Measurements from ENCODE around the gene EPSTI1.
"Not testable (repeated sequence)": the region's sequence is repeated elsewhere in the genome, so short reads cannot be mapped to it uniquely, and the experiment has no call there.

Gene EPSTI1

DNA sequence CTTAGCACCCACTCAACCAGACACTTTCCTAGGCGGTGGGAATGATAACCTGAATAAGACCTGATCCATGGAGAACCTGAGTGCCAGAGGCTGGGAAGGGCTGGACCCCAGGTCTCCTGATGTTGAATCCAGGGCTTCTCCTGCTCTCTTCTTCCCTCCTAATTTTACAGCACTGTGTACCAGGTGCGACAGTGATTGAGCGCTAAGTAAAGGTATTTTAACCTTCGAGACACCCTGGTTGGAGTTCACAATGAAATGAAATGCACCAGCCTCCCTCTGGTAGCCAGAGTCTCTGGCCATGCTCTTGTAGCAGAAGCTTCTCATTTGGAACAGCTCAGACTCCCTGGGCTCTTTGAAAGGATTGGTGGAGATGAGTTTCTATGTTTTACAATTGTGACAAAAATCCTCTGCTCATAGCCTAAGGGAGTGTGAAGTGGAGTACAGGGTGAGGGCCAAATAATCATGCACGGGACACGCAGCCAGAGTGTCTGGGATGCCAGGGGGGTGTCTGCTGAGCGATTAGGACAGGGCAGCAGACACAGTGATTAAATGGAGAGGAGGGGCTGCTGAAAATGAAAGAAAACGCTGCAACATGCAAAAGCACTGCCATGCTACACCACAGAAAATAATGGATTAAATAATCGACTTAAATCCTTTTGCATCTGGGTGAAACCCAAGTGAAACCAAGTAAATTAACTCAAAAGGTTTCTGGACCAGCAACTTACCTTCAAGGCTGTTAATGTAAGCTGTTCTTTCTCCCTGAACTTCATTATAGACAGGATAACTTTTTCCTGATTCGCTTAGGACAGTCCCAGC, 126.9 kb downstream of the EPSTI1 start:
- FAIRE-seq (no peak), DNase-seq (ENCODE audit: extremely low spot score, insufficient read length, low read depth) (no peak)

DNA sequence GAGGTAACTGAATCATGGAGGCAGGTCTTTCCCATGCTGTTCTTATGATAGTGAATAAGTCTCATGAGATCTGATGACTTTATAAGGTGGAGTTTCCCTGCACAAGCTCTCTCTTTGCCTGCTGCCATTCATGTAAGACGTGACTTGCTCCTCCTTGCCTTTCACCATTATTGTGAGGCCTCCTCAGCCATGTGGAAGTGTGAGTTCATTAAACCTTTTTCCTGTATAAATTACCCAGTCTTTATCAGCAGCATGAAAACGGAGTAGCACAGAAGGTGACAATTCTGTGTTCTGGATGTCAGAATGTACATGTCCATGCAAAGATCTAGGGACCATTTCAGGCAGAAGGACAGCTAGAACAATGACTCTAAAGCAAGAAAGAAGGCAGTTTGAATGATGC, 129.7 kb downstream of the EPSTI1 start:
- DNase-seq (ENCODE audit: extremely low spot score, insufficient read length, low read depth); FAIRE-seq: not testable (repeated sequence)

DNA sequence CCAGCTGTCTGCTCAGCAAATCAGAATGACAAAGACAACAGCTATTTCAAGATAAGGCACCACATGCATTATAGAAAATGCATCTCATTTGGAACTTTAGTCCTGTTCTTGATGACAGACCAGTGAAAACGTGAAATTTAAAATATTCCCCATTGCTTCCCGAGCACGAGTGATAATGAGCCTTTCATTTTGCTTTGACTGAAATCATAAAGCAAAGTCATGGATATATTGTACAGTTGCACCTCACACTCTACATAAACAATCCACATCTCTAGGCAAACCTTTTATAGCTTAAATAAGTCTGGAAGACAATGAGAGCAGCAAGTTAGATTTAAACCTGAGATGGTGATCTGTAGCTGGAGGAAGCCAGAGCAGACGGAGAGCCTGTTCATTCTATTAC, 131.6 kb downstream of the EPSTI1 start:
- FAIRE-seq (no peak), DNase-seq (ENCODE audit: extremely low spot score, insufficient read length, low read depth) (no peak)

DNA sequence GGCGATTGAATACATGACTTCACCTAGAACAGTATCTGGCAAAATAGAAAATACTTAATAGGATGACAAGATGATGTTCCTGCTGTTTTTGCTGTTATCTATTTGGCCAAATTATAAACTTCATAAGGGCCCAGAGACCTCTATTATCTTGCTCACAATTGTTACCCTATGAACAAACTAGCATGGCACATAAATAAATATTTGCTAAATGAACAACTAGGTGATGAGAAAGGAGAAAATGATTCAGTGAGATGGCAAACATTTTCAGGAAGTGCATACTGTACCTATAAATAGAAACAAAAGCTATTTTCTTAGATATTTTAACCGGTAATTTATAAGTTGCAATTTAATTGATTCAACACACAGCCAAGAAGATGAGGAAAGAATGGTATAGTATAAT, 132.3 kb downstream of the EPSTI1 start:
- FAIRE-seq (no peak), DNase-seq (ENCODE audit: extremely low spot score, insufficient read length, low read depth) (no peak)

DNA sequence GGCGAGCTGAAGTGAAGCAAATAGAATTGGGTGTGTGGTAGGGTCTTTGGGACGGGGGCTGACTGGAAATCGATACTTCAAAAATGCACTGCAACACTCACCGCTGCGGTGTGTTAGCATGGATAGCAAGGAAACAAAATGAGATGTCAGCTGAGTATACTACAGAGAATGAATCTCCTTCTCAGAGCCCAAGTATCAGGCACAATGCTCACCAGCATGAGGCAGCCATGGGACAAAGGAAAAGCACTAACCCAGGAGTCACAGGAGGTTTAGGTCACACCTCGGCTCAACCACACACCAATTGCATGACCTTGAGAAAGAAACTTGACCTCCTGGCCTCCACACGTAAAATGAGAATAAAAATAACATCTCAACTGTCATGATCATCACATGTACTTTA, 136.6 kb downstream of the EPSTI1 start:
- FAIRE-seq (no peak), DNase-seq (ENCODE audit: extremely low spot score, insufficient read length, low read depth) (no peak)

DNA sequence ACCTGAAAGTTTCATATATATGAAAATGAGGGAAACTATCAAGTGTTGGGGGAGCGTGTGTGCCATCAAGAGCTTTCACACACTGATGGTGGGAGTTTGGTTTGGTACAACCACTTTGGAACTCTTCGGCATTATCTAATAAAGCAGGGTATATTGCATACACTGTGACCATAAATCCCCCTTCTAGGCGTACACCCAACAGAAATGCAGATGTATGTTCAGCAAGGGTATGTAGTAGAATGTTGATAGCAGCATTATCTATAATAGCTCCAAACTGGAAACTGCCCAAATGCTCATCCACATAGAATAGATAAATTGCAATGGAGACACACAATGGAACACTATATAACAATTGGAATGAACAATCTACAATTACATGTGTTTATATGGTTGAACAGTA, 139.9 kb downstream of the EPSTI1 start:
- DNase-seq (ENCODE audit: extremely low spot score, insufficient read length, low read depth), result no peak
- FAIRE-seq, result no peak

DNA sequence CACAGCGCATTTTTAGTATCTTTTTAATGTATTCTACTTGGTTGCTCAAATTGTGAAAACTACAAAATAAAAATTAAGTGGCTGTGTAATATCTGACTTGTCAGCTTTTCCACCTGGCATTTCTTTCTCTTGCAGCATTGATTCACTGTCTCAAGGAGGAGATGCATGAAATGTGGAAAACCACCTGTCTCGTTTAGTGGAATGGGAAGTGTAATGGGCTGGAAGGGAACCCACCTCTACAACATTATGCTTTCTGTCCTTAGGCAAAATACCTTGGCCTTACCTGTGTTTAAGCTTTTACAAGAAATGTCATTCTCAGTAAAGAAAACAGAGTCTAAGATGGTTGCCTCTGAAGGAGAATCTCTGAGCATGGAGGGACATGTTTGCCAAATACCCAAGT, 142.8 kb downstream of the EPSTI1 start:
- no peak for FAIRE-seq
- DNase-seq (ENCODE audit: extremely low spot score, insufficient read length, low read depth), result no peak

DNA sequence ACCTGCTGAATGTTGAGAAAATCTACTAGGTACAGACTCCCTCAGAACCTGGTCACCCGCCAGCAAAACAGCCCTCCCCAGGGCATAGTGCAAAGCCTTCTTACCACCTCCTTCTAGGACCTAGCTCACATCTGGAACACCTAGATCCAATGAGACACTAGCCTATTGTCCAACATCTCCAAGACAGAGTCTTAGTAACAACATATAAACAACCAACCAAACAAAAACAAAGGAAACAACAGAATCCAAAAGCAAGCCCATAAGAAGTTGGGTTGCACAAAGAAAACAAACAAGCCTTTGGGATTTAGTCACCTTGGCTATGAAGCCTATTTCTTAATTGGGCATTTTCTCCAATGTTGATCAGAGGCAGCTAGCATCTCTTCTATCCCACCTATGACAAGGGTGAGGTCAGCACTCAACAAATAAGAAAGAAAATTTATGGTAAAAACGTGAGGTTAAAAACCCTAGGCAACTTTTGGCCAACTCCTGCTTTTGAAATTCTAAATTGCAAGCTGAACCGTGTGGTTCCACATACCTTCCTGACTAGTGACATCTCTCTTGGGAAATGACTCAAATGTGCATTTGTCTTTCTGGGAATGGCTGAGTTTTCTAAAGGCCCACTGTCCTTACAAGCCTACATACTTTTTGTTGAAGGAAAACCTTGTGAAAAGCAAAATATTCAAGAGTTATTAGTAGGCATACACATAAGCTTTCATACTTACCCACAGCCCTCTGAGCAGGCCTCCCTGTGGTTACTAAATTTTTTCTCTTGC, 144.0 kb downstream of the EPSTI1 start:
- no peak for FAIRE-seq
- no peak for DNase-seq (ENCODE audit: extremely low spot score, insufficient read length, low read depth)

DNA sequence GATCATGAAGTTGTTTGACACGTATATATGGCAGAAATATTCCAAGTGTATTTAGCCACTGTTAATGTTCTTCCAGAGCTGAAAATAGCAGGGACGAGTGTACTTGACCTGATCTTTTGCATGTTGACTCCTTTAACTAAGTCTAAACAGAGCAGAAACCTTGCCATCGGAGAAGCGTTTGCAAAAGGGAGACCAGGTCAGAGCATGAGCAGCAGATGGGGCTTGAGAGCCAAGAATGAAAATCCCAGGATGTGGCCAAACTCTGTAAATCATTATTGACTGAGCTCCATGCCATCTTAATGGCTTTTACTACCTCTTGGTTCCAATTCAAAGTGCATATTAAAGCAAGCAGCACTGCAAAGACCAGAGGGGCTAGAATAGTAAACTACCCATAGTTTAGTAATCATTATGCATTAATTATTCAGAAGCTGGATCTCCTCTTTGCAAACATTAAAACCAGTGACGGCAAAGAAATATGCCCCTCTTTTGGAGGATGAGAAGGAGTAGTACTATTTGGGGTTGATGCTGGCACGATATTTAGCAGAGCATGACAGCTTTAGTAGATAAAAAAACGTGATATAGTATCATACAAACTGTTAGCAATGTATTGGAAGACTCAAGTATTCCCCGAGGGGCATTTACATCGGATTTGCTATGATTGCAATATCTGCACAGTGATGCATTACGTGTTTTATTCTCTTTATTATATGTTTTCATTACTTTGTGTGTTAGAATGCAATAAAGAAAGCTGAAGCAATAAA, 154.9 kb downstream of the EPSTI1 start:
- no peak for FAIRE-seq
- no peak for DNase-seq (ENCODE audit: extremely low spot score, insufficient read length, low read depth)

All from GM18507 (cell line).